Measurements from ENCODE around the gene THSD7A. TPM values are rescaled to one million over a fixed set of nuclear protein-coding genes. Genes with fewer than 3 reads are reported as not detected.

The THSD7A gene
- total and polyA plus RNA-seq, 10 of the 15 experiments (the other 5 are each of a cell fraction or from before 2014, with no cell fraction given), result 0.03 to 0.09 (median 0.03) TPM; not detected in 7

DNA sequence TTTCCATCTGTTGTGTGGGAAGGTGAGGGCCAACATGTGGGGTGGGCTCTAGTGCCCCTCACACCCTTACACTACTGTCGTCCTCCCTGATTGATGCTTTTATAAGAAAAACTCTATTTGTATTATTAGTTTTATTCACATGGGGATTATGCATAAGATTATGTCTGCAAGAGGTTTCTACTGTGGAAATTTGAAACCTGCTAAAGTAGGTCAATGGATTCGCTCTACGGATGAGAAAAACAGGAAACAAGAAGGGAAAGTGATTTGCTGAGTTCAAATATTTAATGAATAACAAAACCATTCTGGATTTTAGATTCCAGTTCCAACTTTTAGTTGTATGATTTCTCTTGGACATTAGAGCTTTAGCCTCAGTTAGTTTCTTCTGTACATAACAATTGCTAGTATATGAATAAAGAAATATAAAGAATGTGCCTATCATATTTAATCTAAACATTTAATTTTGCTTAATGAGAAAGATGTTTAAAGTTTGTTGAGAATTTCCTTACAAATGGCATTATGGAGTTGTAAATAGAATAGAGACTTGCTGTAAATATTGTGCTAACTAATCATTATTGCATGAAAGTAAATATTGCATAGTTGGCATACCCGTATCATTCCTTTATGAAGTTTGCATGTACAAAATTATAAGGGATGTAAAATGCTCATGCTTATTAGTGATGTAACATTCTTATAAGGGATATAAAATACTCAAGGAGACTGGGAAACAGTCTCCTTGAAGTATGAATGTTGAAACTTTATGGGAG lies 193.8 kb downstream of the THSD7A start:
- intact Hi-C loops (cut with micrococcal nuclease; ENCODE audit: unreplicated experiment), result no loop called here
- DNase-seq (ENCODE audit: low read depth, low spot score) (no peak), ATAC-seq (no peak), FAIRE-seq (no peak)
- in situ Hi-C loops (cut with MboI), result no loop called here
- H3K27ac ChIP-seq (ENCODE audit: control insufficient read depth, insufficient read depth), result no peak overlapping the region
- H3K4me1 ChIP-seq (ENCODE audit: control insufficient read depth, insufficient read depth, low read length), result no peaks in the 10 kb centered on the region
- no peak overlapping the region for H3K4me2 ChIP-seq (ENCODE audit: control insufficient read depth, insufficient read depth)
- H3K9ac ChIP-seq (ENCODE audit: control insufficient read depth, insufficient read depth, low read length), result no peak overlapping the region
- 13% methylated on average over 4 of the region's 4 CpGs for WGBS (ENCODE audit: insufficient coverage, insufficient replicate concordance, low lambda C conversion rate, missing lambda C conversion rate)
- no peaks in the 10 kb centered on the region for H3K27me3 ChIP-seq (replicated peaks in 1 of 2; ENCODE audit: control insufficient read depth in 2 of 2, insufficient read depth in 2 of 2, low read length in 1 of 2)
- no peak overlapping the region for H2AFZ ChIP-seq (ENCODE audit: control insufficient read depth, low read depth, low read length)
- RAD21 ChIA-PET (ENCODE audit: unreplicated experiment), result no interaction called here
- no peaks in the 10 kb centered on the region for H4K20me1 ChIP-seq (ENCODE audit: control insufficient read depth, insufficient read depth)
- H3K9me3 ChIP-seq (replicated peaks; ENCODE audit: control insufficient read depth, insufficient read depth, low read length), result no peaks in the 10 kb centered on the region
- H3K4me3 ChIP-seq, result no peak overlapping the region
- POLR2A ChIA-PET, result no interaction called here
- H3K79me2 ChIP-seq (ENCODE audit: control insufficient read depth, insufficient read depth, low read length), result no peaks in the 10 kb centered on the region
- no peaks in the 10 kb centered on the region for H3K36me3 ChIP-seq (ENCODE audit: control insufficient read depth in 2 of 2, insufficient read depth in 2 of 2, low read length in 1 of 2)
- BruUV-seq (replicated peaks), result no TSS peak
- CTCF ChIA-PET, result no interaction called here
- TF ChIP-seq ZSCAN29 (IDR thresholded peaks at IDR 0.05) (no peak), FOS (IDR thresholded peaks at IDR 0.05; ENCODE audit: borderline replicate concordance, extremely low read depth, insufficient read length) (no peak), ZNF274 (IDR thresholded peaks at IDR 0.05; ENCODE audit: insufficient read depth, insufficient read length) (no peak), ZNF622 (IDR thresholded peaks at IDR 0.05) (no peak), LARP7 (IDR thresholded peaks at IDR 0.05) (no peak), POLR2AphosphoS2 (IDR thresholded peaks at IDR 0.05; ENCODE audit: low read depth, low read length) (no peak)
- TF ChIP-seq, protein P1, sequence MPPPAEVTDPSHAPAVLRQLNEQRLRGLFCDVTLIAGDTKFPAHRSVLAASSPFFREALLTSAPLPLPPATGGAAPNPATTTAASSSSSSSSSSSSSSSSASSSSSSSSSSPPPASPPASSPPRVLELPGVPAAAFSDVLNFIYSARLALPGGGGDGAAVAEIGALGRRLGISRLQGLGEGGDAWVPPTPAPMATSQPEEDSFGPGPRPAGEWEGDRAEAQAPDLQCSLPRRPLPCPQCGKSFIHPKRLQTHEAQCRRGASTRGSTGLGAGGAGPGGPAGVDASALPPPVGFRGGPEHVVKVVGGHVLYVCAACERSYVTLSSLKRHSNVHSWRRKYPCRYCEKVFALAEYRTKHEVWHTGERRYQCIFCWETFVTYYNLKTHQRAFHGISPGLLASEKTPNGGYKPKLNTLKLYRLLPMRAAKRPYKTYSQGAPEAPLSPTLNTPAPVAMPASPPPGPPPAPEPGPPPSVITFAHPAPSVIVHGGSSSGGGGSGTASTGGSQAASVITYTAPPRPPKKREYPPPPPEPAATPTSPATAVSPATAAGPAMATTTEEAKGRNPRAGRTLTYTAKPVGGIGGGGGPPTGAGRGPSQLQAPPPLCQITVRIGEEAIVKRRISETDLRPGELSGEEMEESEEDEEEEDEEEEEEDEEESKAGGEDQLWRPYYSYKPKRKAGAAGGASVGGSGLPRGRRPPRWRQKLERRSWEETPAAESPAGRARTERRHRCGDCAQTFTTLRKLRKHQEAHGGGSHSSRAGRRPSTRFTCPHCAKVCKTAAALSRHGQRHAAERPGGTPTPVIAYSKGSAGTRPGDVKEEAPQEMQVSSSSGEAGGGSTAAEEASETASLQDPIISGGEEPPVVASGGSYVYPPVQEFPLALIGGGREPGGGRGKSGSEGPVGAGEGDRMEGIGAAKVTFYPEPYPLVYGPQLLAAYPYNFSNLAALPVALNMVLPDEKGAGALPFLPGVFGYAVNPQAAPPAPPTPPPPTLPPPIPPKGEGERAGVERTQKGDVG (CRISPR knock-in tag; IDR thresholded peaks at IDR 0.05), result no peak
- TF ChIP-seq, protein P2, sequence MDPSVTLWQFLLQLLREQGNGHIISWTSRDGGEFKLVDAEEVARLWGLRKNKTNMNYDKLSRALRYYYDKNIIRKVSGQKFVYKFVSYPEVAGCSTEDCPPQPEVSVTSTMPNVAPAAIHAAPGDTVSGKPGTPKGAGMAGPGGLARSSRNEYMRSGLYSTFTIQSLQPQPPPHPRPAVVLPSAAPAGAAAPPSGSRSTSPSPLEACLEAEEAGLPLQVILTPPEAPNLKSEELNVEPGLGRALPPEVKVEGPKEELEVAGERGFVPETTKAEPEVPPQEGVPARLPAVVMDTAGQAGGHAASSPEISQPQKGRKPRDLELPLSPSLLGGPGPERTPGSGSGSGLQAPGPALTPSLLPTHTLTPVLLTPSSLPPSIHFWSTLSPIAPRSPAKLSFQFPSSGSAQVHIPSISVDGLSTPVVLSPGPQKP (IDR thresholded peaks at IDR 0.05; ENCODE audit: low read depth, low read length), result no peak
- SMC1A ChIA-PET (ENCODE audit: uncharacterized antibody, unreplicated experiment), result interaction anchor here (1.3 kb wide), 1 partner anchor 34 kb away, joined by 3 read pairs; no protein-coding TSS in a partner anchor
